ENCODE measurements around the gene LMTK2.

The LMTK2 gene

DNA sequence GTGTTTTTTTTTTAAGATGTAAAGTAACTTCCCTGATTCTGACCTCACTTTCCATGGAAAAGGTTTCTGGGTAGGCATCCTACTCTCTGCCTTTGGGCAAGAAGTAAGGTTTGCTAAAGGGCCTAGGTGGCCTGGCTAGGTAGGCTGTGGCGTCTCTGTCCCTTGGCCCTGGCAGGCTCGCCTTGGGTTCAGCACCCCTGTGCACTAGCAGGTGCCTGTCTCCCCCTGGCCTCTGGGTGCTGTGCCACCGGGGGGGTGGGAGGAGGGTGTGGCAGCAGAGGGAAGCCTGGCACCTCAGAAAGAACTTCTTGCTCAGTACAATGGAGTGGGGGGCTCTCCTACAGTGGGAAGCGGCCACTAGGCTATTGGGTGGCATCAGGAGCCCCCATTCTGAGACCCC lies 131.4 kb downstream of the LMTK2 start:
- Histone ChIP-seq H3K9me3 (ENCODE audit: insufficient read depth, low read depth, low read length) (no peaks in the 10 kb centered on the region), H3K4me1 (ENCODE audit: insufficient read depth, low read length) (no peaks in the 10 kb centered on the region), H3K36me3 (ENCODE audit: insufficient read depth, low read depth, low read length) (no peaks in the 10 kb centered on the region), H3K27ac (ENCODE audit: low read length) (no peak overlapping the region), H3K9ac (ENCODE audit: low read depth, low read length) (no peak overlapping the region), H3K4me3 (ENCODE audit: low read length) (no peak overlapping the region), H3K27me3 (ENCODE audit: insufficient read depth, low read length) (no peaks in the 10 kb centered on the region)

DNA sequence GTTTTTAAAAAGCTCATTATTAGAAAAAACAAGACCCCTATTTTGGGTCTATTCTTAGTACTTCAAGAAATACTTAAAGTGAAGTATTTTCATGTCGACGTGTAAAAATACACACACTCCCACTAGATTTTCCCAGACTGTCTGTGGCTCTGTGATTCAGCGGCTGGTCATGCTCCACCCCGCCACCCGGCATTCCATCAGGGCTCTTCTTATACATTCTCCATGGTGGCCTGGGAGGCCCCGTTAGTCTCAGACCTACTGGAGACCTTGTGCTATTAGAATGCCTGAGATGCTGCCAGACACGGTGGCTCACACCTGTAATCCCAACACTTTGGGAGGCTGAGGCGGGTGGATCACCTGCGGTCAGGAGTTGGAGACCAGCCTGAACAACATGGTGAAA lies 132.3 kb downstream of the LMTK2 start:
- H3K9ac ChIP-seq (ENCODE audit: low read depth, low read length): no peak overlapping the region
- no peaks in the 10 kb centered on the region for H3K9me3 ChIP-seq (ENCODE audit: insufficient read depth, low read depth, low read length)
- H3K4me3 ChIP-seq (ENCODE audit: low read length): no peak overlapping the region
- no peaks in the 10 kb centered on the region for H3K27me3 ChIP-seq (ENCODE audit: insufficient read depth, low read length)
- no peaks in the 10 kb centered on the region for H3K4me1 ChIP-seq (ENCODE audit: insufficient read depth, low read length)
- no peak overlapping the region for H3K27ac ChIP-seq (ENCODE audit: low read length)
- H3K36me3 ChIP-seq (ENCODE audit: insufficient read depth, low read depth, low read length): no peaks in the 10 kb centered on the region

GRCh38 chr7:98240961-98241673 lies 134.5 kb downstream of the LMTK2 start:
- Histone ChIP-seq H3K4me3 (ENCODE audit: low read length) (no peak overlapping the region), H3K9ac (ENCODE audit: low read depth, low read length) (no peak overlapping the region), H3K9me3 (ENCODE audit: insufficient read depth, low read depth, low read length) (no peaks in the 10 kb centered on the region), H3K36me3 (ENCODE audit: insufficient read depth, low read depth, low read length) (no peaks in the 10 kb centered on the region), H3K4me1 (ENCODE audit: insufficient read depth, low read length) (no peaks in the 10 kb centered on the region), H3K27me3 (ENCODE audit: insufficient read depth, low read length) (no peaks in the 10 kb centered on the region), H3K27ac (ENCODE audit: low read length) (no peak overlapping the region)

GRCh38 chr7:98241674-98242241 lies 135.1 kb downstream of the LMTK2 start:
- Histone ChIP-seq H3K9me3 (ENCODE audit: insufficient read depth, low read depth, low read length) (no peaks in the 10 kb centered on the region), H3K27ac (ENCODE audit: low read length) (no peak overlapping the region), H3K4me1 (ENCODE audit: insufficient read depth, low read length) (no peaks in the 10 kb centered on the region), H3K9ac (ENCODE audit: low read depth, low read length) (no peak overlapping the region), H3K36me3 (ENCODE audit: insufficient read depth, low read depth, low read length) (no peaks in the 10 kb centered on the region), H3K27me3 (ENCODE audit: insufficient read depth, low read length) (no peaks in the 10 kb centered on the region), H3K4me3 (ENCODE audit: low read length) (no peak overlapping the region)

DNA sequence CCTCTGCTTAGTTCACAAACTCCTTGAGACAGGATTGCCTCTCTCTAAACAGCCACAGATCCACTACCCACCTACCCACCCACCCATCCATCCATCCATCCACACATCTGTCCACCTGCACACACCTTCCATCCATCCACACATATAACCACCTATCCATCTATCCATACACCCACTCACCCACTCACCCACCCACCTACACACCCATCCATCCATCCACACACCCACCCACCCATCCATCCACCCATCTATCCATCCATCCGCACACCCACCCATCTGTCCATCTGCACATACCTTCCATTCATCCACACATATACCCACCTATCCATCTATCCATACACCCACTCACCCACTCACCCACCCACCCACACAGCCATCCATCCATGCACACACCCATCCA lies 135.7 kb downstream of the LMTK2 start:
- Histone ChIP-seq H3K9me3 (ENCODE audit: insufficient read depth, low read depth, low read length) (no peaks in the 10 kb centered on the region), H3K27ac (ENCODE audit: low read length) (no peak overlapping the region), H3K4me1 (ENCODE audit: insufficient read depth, low read length) (no peaks in the 10 kb centered on the region), H3K36me3 (ENCODE audit: insufficient read depth, low read depth, low read length) (no peaks in the 10 kb centered on the region), H3K4me3 (ENCODE audit: low read length) (no peak overlapping the region), H3K9ac (ENCODE audit: low read depth, low read length) (no peak overlapping the region), H3K27me3 (ENCODE audit: insufficient read depth, low read length) (no peaks in the 10 kb centered on the region)

DNA sequence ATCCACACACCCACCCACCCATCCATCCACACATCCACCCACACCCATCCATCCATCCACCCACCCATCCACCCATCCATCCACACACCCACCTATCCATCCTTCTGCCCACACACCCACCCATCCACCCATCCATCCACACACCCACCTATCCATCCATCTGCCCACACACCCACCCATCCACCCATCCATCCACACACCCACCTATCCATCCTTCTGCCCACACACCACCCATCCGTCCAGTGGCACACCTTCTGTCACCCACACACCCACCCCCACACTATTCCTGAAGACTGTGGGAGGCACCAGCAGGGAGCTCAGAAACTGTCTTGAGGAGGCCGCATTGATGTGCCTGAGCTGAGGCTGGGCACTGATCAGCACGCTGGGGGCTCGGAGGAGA lies 136.3 kb downstream of the LMTK2 start:
- H3K27ac ChIP-seq (ENCODE audit: low read length): no peak overlapping the region
- H3K4me1 ChIP-seq (ENCODE audit: insufficient read depth, low read length): no peaks in the 10 kb centered on the region
- no peaks in the 10 kb centered on the region for H3K9me3 ChIP-seq (ENCODE audit: insufficient read depth, low read depth, low read length)
- no peak overlapping the region for H3K4me3 ChIP-seq (ENCODE audit: low read length)
- H3K36me3 ChIP-seq (ENCODE audit: insufficient read depth, low read depth, low read length): no peaks in the 10 kb centered on the region
- H3K27me3 ChIP-seq (ENCODE audit: insufficient read depth, low read length): no peaks in the 10 kb centered on the region
- no peak overlapping the region for H3K9ac ChIP-seq (ENCODE audit: low read depth, low read length)

DNA sequence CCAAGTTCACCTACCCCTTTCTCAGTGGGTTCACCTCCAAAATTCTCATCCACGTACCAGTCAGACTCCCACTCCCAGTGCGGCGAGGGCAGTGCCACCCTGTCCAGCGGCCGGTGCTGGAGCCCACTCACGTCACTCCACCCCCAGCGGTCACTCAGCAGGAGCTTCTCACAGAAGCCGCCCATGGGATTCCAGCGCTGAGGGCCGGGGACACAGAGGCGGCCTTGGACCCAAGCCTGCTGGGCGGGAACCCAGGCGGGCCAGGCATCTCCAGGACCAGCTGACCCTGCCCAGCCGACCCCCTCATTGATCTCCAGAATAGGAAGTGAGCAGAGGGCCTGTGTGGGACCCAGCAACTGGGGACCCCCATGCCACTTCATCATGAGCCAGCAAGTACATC lies 138.2 kb downstream of the LMTK2 start:
- H3K9me3 ChIP-seq (ENCODE audit: insufficient read depth, low read depth, low read length): no peaks in the 10 kb centered on the region
- H3K36me3 ChIP-seq (ENCODE audit: insufficient read depth, low read depth, low read length): no peaks in the 10 kb centered on the region
- no peak overlapping the region for H3K9ac ChIP-seq (ENCODE audit: low read depth, low read length)
- H3K4me3 ChIP-seq (ENCODE audit: low read length): no peak overlapping the region
- no peaks in the 10 kb centered on the region for H3K4me1 ChIP-seq (ENCODE audit: insufficient read depth, low read length)
- no peak overlapping the region for H3K27ac ChIP-seq (ENCODE audit: low read length)
- H3K27me3 ChIP-seq (ENCODE audit: insufficient read depth, low read length): no peaks in the 10 kb centered on the region

DNA sequence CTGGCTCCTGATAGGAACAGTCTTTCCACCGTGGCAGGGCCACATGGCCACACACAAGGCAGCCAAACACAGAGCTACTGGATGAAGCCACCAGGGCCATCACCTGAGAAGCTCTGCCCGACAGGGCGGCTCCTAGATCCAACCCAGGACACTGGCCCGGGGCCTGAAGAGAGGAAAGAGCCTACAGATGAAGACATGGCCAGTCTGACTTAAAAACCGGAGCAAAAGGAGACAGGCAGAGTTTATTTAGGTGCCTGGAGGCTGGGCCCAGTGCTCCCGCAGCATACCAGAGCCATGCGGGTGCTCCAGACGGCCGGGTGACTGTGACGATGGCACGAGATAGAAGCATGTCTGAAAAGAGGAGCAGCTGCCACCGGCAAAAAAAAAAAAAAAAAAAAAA lies 141.5 kb downstream of the LMTK2 start:
- H3K9ac ChIP-seq (ENCODE audit: low read depth, low read length): no peak overlapping the region
- no peak overlapping the region for H3K27ac ChIP-seq (ENCODE audit: low read length)
- no peaks in the 10 kb centered on the region for H3K4me1 ChIP-seq (ENCODE audit: insufficient read depth, low read length)
- no peaks in the 10 kb centered on the region for H3K27me3 ChIP-seq (ENCODE audit: insufficient read depth, low read length)
- H3K36me3 ChIP-seq (ENCODE audit: insufficient read depth, low read depth, low read length): no peaks in the 10 kb centered on the region
- no peak overlapping the region for H3K4me3 ChIP-seq (ENCODE audit: low read length)
- no peaks in the 10 kb centered on the region for H3K9me3 ChIP-seq (ENCODE audit: insufficient read depth, low read depth, low read length)

- Histone ChIP-seq H3K9ac (ENCODE audit: low read depth, low read length) (no peak overlapping the region), H3K27me3 (ENCODE audit: insufficient read depth, low read length) (no peaks in the 10 kb centered on the region), H3K4me1 (ENCODE audit: insufficient read depth, low read length) (no peaks in the 10 kb centered on the region), H3K9me3 (ENCODE audit: insufficient read depth, low read depth, low read length) (no peaks in the 10 kb centered on the region), H3K27ac (ENCODE audit: low read length) (no peak overlapping the region), H3K36me3 (ENCODE audit: insufficient read depth, low read depth, low read length) (no peaks in the 10 kb centered on the region), H3K4me3 (ENCODE audit: low read length) (no peak overlapping the region)
Observed at GRCh38 chr7:98249106-98249505, 142.4 kb downstream of the LMTK2 start.

DNA sequence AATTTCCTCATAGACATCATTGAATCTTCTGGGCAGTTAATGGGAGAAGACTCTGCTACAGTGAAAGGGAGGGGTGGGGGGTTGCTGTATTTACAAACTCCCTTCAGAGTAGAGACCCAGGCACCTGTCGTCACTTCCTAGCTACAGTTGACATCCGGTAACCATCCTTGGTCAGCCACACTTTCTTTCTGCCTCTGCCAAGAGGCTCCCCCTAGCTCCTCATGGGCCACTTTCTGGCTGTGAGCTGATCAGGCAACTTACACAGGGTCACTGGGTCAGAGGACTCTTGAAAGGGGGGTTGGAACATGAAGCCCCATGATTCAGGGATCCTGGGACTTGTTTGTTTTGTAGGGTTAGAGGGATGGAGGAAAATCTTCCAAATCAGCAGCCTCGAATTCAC lies 144.1 kb downstream of the LMTK2 start:
- H3K27ac ChIP-seq (ENCODE audit: low read length): no peak overlapping the region
- H3K4me3 ChIP-seq (ENCODE audit: low read length): peak overlapping the region; percentile 87
- no peaks in the 10 kb centered on the region for H3K4me1 ChIP-seq (ENCODE audit: insufficient read depth, low read length)
- H3K9ac ChIP-seq (ENCODE audit: low read depth, low read length): no peak overlapping the region; the same call in 1 of the 2 replicates
- no peaks in the 10 kb centered on the region for H3K27me3 ChIP-seq (ENCODE audit: insufficient read depth, low read length)
- H3K9me3 ChIP-seq (ENCODE audit: insufficient read depth, low read depth, low read length): no peaks in the 10 kb centered on the region
- no peaks in the 10 kb centered on the region for H3K36me3 ChIP-seq (ENCODE audit: insufficient read depth, low read depth, low read length)

DNA sequence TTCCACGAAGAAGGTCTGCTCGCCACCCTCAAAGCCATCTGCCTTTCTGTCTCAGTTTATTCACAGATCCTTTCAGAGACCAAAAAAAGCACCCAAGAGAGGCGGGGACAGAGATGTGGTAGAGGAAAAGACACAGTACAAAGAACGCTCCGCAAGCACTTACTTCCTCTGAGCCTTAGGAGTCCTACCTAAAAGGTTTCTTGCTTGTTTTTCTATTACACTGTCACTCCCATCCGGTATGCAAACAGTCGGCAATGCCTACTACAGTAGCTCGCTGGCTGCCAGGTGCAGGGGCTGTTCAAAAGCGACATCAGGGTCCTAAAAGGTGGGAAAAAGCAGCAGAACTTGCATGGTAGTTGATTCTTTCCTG lies 144.6 kb downstream of the LMTK2 start:
- H3K27ac ChIP-seq (ENCODE audit: low read length): no peak overlapping the region

DNA sequence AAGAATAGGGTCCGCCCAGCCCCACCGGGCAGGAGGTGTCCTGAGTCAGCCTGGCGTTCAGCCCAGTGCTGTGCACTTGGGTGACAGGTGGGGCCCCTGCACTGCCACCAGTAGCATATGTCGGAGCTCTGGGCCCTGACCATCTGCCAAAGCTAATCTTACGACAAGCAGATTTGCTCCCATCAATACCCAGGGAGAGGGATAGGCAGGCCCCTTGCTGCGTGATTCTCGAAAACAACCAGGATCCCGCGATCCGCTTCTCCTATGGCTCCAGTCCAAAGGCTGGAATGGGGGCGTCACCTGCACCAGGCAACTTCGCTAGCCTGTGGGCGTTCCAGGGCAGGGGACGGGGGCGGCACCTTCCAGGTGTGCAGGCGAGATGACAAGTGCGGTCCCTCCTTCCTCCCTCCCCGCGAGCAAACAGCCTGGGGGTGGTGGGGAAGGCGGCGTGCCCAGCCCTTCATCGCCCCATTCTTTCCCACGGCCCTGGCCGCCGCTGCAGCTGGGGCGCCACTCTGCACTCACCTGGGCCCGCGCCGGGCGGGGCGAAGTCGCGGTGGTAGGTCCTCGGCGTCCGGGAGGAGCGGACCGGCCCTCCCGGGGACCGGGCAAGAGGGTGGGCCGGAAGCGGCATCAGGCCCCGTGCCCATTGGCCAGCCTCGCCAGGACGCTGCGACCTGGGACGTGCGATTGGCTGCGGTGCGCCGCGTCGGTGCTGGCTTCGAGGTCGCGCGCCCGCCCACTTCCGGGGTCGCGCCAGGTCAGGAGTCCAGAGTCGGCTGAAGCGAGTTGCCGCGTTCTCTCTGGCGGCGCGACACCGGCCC lies 145.2 kb downstream of the LMTK2 start, which contains the start of gene TECPR1:
Gene TECPR1, minus strand, starts transcription at position 632 of the 824 bp plus-strand sequence. CDS start 6,086 bp downstream, outside the sequence.
- H3K36me3 ChIP-seq (ENCODE audit: insufficient read depth, low read depth, low read length): no peaks in the 10 kb centered on the region
- H3K4me3 ChIP-seq (ENCODE audit: low read length): peak within 1 kb of the TSS; percentile 87
- H3K27ac ChIP-seq (ENCODE audit: low read length): no peak within 1 kb of the TSS
- peak within 1 kb of the TSS; percentile 64; the same call in 1 of the 2 replicates for H3K9ac ChIP-seq (ENCODE audit: low read depth, low read length)
- no peaks in the 10 kb centered on the region for H3K4me1 ChIP-seq (ENCODE audit: insufficient read depth, low read length)
- H3K27me3 ChIP-seq (ENCODE audit: insufficient read depth, low read length): no peaks in the 10 kb centered on the region
- no peaks in the 10 kb centered on the region for H3K9me3 ChIP-seq (ENCODE audit: insufficient read depth, low read depth, low read length)

More for the DNA sequence above, 144.6 kb downstream of the LMTK2 start:
- no peaks in the 10 kb centered on the region for H3K9me3 ChIP-seq (ENCODE audit: insufficient read depth, low read depth, low read length)
- H3K4me1 ChIP-seq (ENCODE audit: insufficient read depth, low read length): no peaks in the 10 kb centered on the region
- no peaks in the 10 kb centered on the region for H3K27me3 ChIP-seq (ENCODE audit: insufficient read depth, low read length)
- no peaks in the 10 kb centered on the region for H3K36me3 ChIP-seq (ENCODE audit: insufficient read depth, low read depth, low read length)
- H3K9ac ChIP-seq (ENCODE audit: low read depth, low read length): peak overlapping the region; percentile 64; the same call in 1 of the 2 replicates
- H3K4me3 ChIP-seq (ENCODE audit: low read length): peak overlapping the region; percentile 87
